Measurements from ENCODE around the gene AOPEP.

The AOPEP gene

GRCh38 chr9:94974154-94974879 is 247.8 kb downstream of the AOPEP start:
- Histone ChIP-seq H3K9me3 (ENCODE audit: control extremely low read depth in 1 of 5, control insufficient read depth in 4 of 5, insufficient read depth in 2 of 5, low read depth in 1 of 5, low read length in 4 of 5) (no peaks in the 10 kb centered on the region), H3K4me1 (ENCODE audit: control extremely low read depth in 1 of 4, control insufficient read depth in 4 of 4, insufficient read depth in 4 of 4, low read length in 3 of 4) (no peaks in the 10 kb centered on the region), H3K27ac (ENCODE audit: insufficient read depth in 1 of 2, low read depth in 1 of 2, low read length in 2 of 2, poor library complexity in 1 of 2, severe bottlenecking in 2 of 2) (no peak overlapping the region), H3K27me3 (replicated peaks in 2 of 5; ENCODE audit: control insufficient read depth in 4 of 5, insufficient read depth in 5 of 5, low read length in 4 of 5) (no peaks in the 10 kb centered on the region), H3K36me3 (ENCODE audit: control insufficient read depth in 4 of 4, insufficient read depth in 4 of 4, low read length in 3 of 4) (peaks cover 0 to 3% (median 0%) of the 10 kb centered on the region in 4 experiments), H3K4me3 (ENCODE audit: control insufficient read depth in 1 of 7, extremely low read depth in 1 of 7, insufficient read depth in 4 of 7, low read depth in 2 of 7, low read length in 6 of 7) (no peak overlapping the region)
- CTCF ChIA-PET: interaction anchor here (0.8 to 1.0 kb wide), 3 partner anchors 153 to 371 kb away, joined by 3 read pairs; no protein-coding TSS in a partner anchor
- no peak for DNase-seq
- WGBS (ENCODE audit: insufficient coverage): 98% methylated on average over 6 of the region's 10 CpGs
- POLR2A ChIA-PET: no interaction called here

GRCh38 chr9:94975480-94975879 is 249.0 kb downstream of the AOPEP start:
- no peaks in the 10 kb centered on the region for H3K4me1 ChIP-seq (ENCODE audit: control extremely low read depth in 1 of 4, control insufficient read depth in 4 of 4, insufficient read depth in 4 of 4, low read length in 3 of 4)
- 98% methylated on average over 11 of the region's 11 CpGs for WGBS (ENCODE audit: insufficient coverage)
- CTCF ChIA-PET: no interaction called here

GRCh38 chr9:94976077-94976476 is 249.6 kb downstream of the AOPEP start:
- Histone ChIP-seq H3K9me3 (ENCODE audit: control extremely low read depth in 1 of 5, control insufficient read depth in 4 of 5, insufficient read depth in 2 of 5, low read depth in 1 of 5, low read length in 4 of 5) (no peaks in the 10 kb centered on the region), H3K36me3 (ENCODE audit: control insufficient read depth in 4 of 4, insufficient read depth in 4 of 4, low read length in 3 of 4) (no peaks in the 10 kb centered on the region), H3K4me3 (ENCODE audit: control insufficient read depth in 1 of 7, extremely low read depth in 1 of 7, insufficient read depth in 4 of 7, low read depth in 2 of 7, low read length in 6 of 7) (no peak overlapping the region), H3K4me1 (ENCODE audit: control extremely low read depth in 1 of 4, control insufficient read depth in 4 of 4, insufficient read depth in 4 of 4, low read length in 3 of 4) (no peaks in the 10 kb centered on the region), H3K27ac (ENCODE audit: insufficient read depth in 1 of 2, low read depth in 1 of 2, low read length in 2 of 2, poor library complexity in 1 of 2, severe bottlenecking in 2 of 2) (no peak overlapping the region), H3K27me3 (replicated peaks in 2 of 5; ENCODE audit: control insufficient read depth in 4 of 5, insufficient read depth in 5 of 5, low read length in 4 of 5) (no peaks in the 10 kb centered on the region)
- WGBS (ENCODE audit: insufficient coverage): 97% methylated on average over 4 of the region's 4 CpGs
- CTCF ChIA-PET: no interaction called here
- POLR2A ChIA-PET: no interaction called here
- no peak for DNase-seq

More at GRCh38 chr9:94975480-94975879, 249.0 kb downstream of the AOPEP start:
- H3K36me3 ChIP-seq (ENCODE audit: control insufficient read depth in 4 of 4, insufficient read depth in 4 of 4, low read length in 3 of 4): no peaks in the 10 kb centered on the region
- DNase-seq: no peak
- no peaks in the 10 kb centered on the region for H3K27me3 ChIP-seq (replicated peaks in 2 of 5; ENCODE audit: control insufficient read depth in 4 of 5, insufficient read depth in 5 of 5, low read length in 4 of 5)
- H3K4me3 ChIP-seq (ENCODE audit: control insufficient read depth in 1 of 7, extremely low read depth in 1 of 7, insufficient read depth in 4 of 7, low read depth in 2 of 7, low read length in 6 of 7): no peak overlapping the region
- POLR2A ChIA-PET: no interaction called here
- H3K27ac ChIP-seq (ENCODE audit: insufficient read depth in 1 of 2, low read depth in 1 of 2, low read length in 2 of 2, poor library complexity in 1 of 2, severe bottlenecking in 2 of 2): no peak overlapping the region
- no peaks in the 10 kb centered on the region for H3K9me3 ChIP-seq (ENCODE audit: control extremely low read depth in 1 of 5, control insufficient read depth in 4 of 5, insufficient read depth in 2 of 5, low read depth in 1 of 5, low read length in 4 of 5)

- Histone ChIP-seq H3K4me1 (ENCODE audit: control extremely low read depth in 1 of 4, control insufficient read depth in 4 of 4, insufficient read depth in 4 of 4, low read length in 3 of 4) (no peaks in the 10 kb centered on the region), H3K4me3 (ENCODE audit: control insufficient read depth in 1 of 7, extremely low read depth in 1 of 7, insufficient read depth in 4 of 7, low read depth in 2 of 7, low read length in 6 of 7) (no peak overlapping the region), H3K27ac (ENCODE audit: insufficient read depth in 1 of 2, low read depth in 1 of 2, low read length in 2 of 2, poor library complexity in 1 of 2, severe bottlenecking in 2 of 2) (no peak overlapping the region), H3K9me3 (ENCODE audit: control extremely low read depth in 1 of 5, control insufficient read depth in 4 of 5, insufficient read depth in 2 of 5, low read depth in 1 of 5, low read length in 4 of 5) (no peaks in the 10 kb centered on the region), H3K27me3 (replicated peaks in 2 of 5; ENCODE audit: control insufficient read depth in 4 of 5, insufficient read depth in 5 of 5, low read length in 4 of 5) (no peaks in the 10 kb centered on the region), H3K36me3 (ENCODE audit: control insufficient read depth in 4 of 4, insufficient read depth in 4 of 4, low read length in 3 of 4) (no peaks in the 10 kb centered on the region)
- ChIA-PET CTCF (interaction anchor here (1.1 kb wide), 1 partner anchor 9 kb away, joined by 3 read pairs; no protein-coding TSS in a partner anchor), POLR2A (no interaction called here)
- DNase-seq: no peak
- 100% methylated on average over 5 of the region's 5 CpGs for WGBS (ENCODE audit: insufficient coverage)
These were observed 250.9 kb downstream of the AOPEP start for GRCh38 chr9:94977416-94977815.

DNA sequence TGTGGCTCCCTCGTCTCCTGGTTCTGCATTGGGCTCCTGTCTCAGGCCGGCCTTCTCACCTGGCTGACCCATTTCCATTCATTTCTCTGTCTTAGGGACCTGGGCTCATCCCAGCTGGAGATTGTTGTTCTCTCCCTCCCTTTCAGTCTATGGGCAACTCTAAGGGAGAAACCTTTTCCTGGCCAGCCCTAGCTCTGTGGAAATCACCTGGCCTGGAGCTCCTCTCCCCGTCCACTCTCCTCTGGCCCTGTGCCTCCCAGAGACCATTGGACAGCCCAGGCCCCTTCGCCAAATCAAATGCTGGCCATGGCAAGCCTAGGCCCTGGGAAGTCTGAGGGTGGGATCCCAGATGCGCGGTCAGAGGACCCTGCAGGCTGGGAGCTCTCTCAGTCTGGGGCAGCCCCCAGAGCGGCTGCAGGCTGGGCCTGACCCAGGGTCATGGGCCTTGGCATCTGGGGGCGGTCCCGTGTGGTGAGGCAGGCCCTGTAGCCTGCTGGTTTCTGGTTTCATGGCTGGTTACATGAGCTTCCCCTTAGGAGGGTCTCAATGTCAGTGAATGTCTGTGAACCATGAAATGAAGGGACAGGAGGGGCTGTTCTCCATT is 253.5 kb downstream of the AOPEP start:
- POLR2A ChIA-PET: no interaction called here
- no peak for DNase-seq

GRCh38 chr9:94980947-94981722 is 254.6 kb downstream of the AOPEP start:
- Histone ChIP-seq H3K27me3 (replicated peaks in 2 of 5; ENCODE audit: control insufficient read depth in 4 of 5, insufficient read depth in 5 of 5, low read length in 4 of 5) (no peaks in the 10 kb centered on the region), H3K9me3 (ENCODE audit: control extremely low read depth in 1 of 5, control insufficient read depth in 4 of 5, insufficient read depth in 2 of 5, low read depth in 1 of 5, low read length in 4 of 5) (no peaks in the 10 kb centered on the region), H3K4me3 (ENCODE audit: control insufficient read depth in 1 of 7, extremely low read depth in 1 of 7, insufficient read depth in 4 of 7, low read depth in 2 of 7, low read length in 6 of 7) (no peak overlapping the region), H3K4me1 (ENCODE audit: control extremely low read depth in 1 of 4, control insufficient read depth in 4 of 4, insufficient read depth in 4 of 4, low read length in 3 of 4) (peaks cover 0 to 15% (median 1%) of the 10 kb centered on the region in 4 experiments), H3K27ac (ENCODE audit: insufficient read depth in 1 of 2, low read depth in 1 of 2, low read length in 2 of 2, poor library complexity in 1 of 2, severe bottlenecking in 2 of 2) (no peak overlapping the region), H3K36me3 (ENCODE audit: control insufficient read depth in 4 of 4, insufficient read depth in 4 of 4, low read length in 3 of 4) (no peaks in the 10 kb centered on the region)
- CTCF ChIA-PET: interaction anchor here (0.6 kb wide), 1 partner anchor 205 kb away, joined by 5 read pairs; no protein-coding TSS in a partner anchor
- POLR2A ChIA-PET: no interaction called here
- 100% methylated on average over 7 of the region's 9 CpGs for WGBS (ENCODE audit: insufficient coverage)
- no peak for DNase-seq

More for the DNA sequence above, 253.5 kb downstream of the AOPEP start:
- no peak overlapping the region for H3K4me3 ChIP-seq (ENCODE audit: control insufficient read depth in 1 of 7, extremely low read depth in 1 of 7, insufficient read depth in 4 of 7, low read depth in 2 of 7, low read length in 6 of 7)
- 100% methylated on average over 8 of the region's 9 CpGs for WGBS (ENCODE audit: insufficient coverage)
- CTCF ChIA-PET: no interaction called here
- no peaks in the 10 kb centered on the region for H3K9me3 ChIP-seq (ENCODE audit: control extremely low read depth in 1 of 5, control insufficient read depth in 4 of 5, insufficient read depth in 2 of 5, low read depth in 1 of 5, low read length in 4 of 5)
- no peak overlapping the region for H3K27ac ChIP-seq (ENCODE audit: insufficient read depth in 1 of 2, low read depth in 1 of 2, low read length in 2 of 2, poor library complexity in 1 of 2, severe bottlenecking in 2 of 2)
- peaks cover 0 to 4% (median 0%) of the 10 kb centered on the region in 4 experiments for H3K4me1 ChIP-seq (ENCODE audit: control extremely low read depth in 1 of 4, control insufficient read depth in 4 of 4, insufficient read depth in 4 of 4, low read length in 3 of 4)
- no peaks in the 10 kb centered on the region for H3K36me3 ChIP-seq (ENCODE audit: control insufficient read depth in 4 of 4, insufficient read depth in 4 of 4, low read length in 3 of 4)
- no peaks in the 10 kb centered on the region for H3K27me3 ChIP-seq (replicated peaks in 2 of 5; ENCODE audit: control insufficient read depth in 4 of 5, insufficient read depth in 5 of 5, low read length in 4 of 5)

DNA sequence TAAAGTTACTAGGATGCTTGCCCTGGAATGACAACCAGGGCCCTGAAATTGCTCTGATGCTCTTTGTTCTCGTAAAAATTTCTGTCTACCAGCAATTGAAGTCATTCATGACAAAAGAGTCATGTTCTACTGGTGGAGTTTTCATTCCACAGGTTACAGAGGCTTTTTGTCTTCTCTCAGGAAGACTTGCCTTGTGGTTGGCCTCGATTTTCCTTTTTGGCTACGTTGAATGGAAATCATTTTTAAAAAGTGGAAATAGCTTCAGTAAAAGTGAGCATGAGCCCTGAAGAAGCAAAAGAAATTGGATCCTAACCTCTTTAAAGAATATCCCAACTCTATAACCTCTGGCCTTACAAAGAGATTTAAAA is 255.2 kb downstream of the AOPEP start:
- WGBS (ENCODE audit: insufficient coverage): 100% methylated on average over 1 of the region's 3 CpGs
- POLR2A ChIA-PET: interaction anchor here (0.6 kb wide), 1 partner anchor 1588 kb away, joined by 4 read pairs; no protein-coding TSS in a partner anchor
- Histone ChIP-seq H3K27me3 (replicated peaks in 2 of 5; ENCODE audit: control insufficient read depth in 4 of 5, insufficient read depth in 5 of 5, low read length in 4 of 5) (no peaks in the 10 kb centered on the region), H3K9me3 (ENCODE audit: control extremely low read depth in 1 of 5, control insufficient read depth in 4 of 5, insufficient read depth in 2 of 5, low read depth in 1 of 5, low read length in 4 of 5) (no peaks in the 10 kb centered on the region), H3K4me3 (ENCODE audit: control insufficient read depth in 1 of 7, extremely low read depth in 1 of 7, insufficient read depth in 4 of 7, low read depth in 2 of 7, low read length in 6 of 7) (no peak overlapping the region), H3K36me3 (ENCODE audit: control insufficient read depth in 4 of 4, insufficient read depth in 4 of 4, low read length in 3 of 4) (no peaks in the 10 kb centered on the region), H3K27ac (ENCODE audit: insufficient read depth in 1 of 2, low read depth in 1 of 2, low read length in 2 of 2, poor library complexity in 1 of 2, severe bottlenecking in 2 of 2) (no peak overlapping the region), H3K4me1 (ENCODE audit: control extremely low read depth in 1 of 4, control insufficient read depth in 4 of 4, insufficient read depth in 4 of 4, low read length in 3 of 4) (peaks cover 0 to 15% (median 1%) of the 10 kb centered on the region in 4 experiments)
- DNase-seq: no peak
- CTCF ChIA-PET: no interaction called here
